Measurements from ENCODE around the gene G2E3. TPM values are rescaled to one million over a fixed set of nuclear protein-coding genes. Genes with fewer than 3 reads are reported as not detected.
"Not testable (repeated sequence)": the region's sequence is repeated elsewhere in the genome, so short reads cannot be mapped to it uniquely, and the experiment has no call there.

The G2E3 gene
- total and polyA plus RNA-seq, 4 donors, result 19.4 to 29.5 (median 26.3) TPM

DNA sequence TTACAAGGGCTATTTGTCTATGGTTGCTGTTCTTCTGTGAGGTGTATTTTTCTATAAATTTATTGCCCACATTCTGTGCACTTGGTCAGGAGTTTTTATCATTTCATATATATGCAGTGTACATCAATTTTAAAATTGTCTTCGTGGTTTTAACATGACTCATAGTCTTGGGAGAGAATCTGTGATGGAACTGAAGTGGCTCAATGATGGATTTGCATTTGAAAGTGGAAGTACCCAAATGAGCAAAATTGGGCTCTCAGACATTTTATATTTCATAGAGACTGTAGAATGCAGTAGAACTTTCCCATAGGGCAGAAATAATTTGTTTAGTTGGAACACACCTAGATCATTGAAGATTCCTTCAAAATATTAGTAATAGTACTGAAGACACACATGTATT is 61.2 kb downstream of the G2E3 start:
- Histone ChIP-seq H3K4me1 (ENCODE audit: control insufficient read depth, insufficient read depth, low read length) (peaks cover 5% of the 10 kb centered on the region), H3K36me3 (ENCODE audit: control insufficient read depth, insufficient read depth, low read length) (no peaks in the 10 kb centered on the region), H3K4me3 (ENCODE audit: low read depth, low read length) (no peak overlapping the region), H3K27me3 (ENCODE audit: control insufficient read depth, insufficient read depth, low read length) (no peaks in the 10 kb centered on the region), H3K9me3 (ENCODE audit: control insufficient read depth, insufficient read depth, low read length) (no peaks in the 10 kb centered on the region), H3K27ac (ENCODE audit: low read depth, low read length) (no peak overlapping the region)
- DNase-seq (ENCODE audit: low read depth in 4 of 6, low spot score in 6 of 6), result no peak
- no CpG with 5 or more reads among the region's 1 CpG for WGBS (ENCODE audit: insufficient coverage)

DNA sequence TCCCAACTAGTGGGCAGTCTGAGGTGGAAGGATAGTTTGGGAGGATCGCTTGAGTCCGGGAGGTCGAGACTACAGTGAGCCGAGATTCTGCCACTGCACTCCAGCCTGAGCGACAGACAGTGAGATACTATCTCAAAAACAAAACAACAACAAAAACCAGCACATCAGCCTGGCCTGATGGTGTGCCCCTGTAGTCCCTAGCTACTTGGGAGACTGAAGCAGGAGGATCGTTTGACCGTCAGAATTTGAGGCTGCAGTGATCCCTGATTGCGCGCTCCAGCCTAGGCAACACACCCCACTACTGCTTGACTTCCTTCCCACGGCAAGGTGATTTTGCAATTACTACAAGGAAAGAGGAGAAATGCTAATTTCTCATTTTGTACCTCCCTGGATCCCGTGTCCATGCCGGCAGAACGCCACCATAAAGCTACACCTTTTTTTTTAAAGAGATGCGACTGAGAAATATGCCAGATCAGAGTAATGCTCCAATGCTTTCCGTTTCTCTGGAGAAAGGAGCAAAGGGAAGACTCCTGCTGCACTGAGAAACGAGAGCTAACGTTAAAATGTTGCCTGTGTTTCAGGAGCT is 62.5 kb downstream of the G2E3 start:
- 10% methylated on average over 6 of the region's 17 CpGs for WGBS (ENCODE audit: insufficient coverage)
- peak overlapping the region; percentile 98 for H3K4me3 ChIP-seq (ENCODE audit: low read depth, low read length)

DNA sequence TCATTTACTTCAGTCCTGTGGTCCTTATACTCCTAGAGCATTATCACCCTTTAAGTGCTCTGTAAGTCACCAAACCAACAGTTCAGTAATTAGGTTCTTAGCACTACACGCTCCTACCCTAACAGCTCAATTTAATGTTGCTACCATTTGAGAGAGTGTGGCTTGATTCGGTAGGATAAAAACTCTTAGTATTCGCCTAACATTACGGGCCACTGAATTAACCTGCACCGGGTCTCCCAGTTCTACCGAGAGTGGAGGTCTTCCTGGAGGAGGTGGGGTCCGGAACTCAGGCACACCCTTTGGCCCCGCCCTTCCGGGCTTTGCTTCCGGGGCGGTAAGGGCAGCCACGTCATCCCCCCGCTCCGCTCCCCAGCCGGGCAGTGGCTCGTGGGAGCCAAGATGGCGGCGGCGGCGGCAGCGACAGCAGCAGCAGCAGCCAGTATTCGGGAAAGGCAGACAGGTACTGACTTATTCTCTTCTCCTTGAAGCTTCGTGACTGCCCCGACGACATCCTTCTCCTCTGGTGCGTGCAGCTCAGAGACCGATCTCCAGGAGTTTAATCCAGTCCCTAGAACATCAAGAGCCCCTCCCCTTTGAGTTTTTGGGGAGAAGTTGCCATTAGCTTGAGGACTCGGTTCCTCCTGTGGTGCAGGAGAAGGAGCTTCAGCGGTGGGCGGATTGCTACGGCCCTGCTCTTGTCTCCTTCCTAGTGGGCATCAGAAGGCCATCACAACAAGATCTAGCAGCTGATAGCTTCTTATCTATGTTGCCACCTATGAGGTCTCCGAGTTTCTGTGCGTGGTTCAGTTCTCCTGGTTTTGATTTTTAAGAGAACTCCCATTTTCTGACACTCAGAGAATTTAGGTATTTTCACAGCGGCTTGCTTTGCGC is 63.2 kb downstream of the G2E3 start, which contains the start of gene SCFD1:
TSS of gene SCFD1 (plus strand) at position 380 of the 891 bp plus-strand sequence. CDS start at position 400, 20 bp downstream.
- peak within 1 kb of the TSS; percentile 98 for H3K4me3 ChIP-seq (ENCODE audit: low read depth, low read length)
- H3K27me3 ChIP-seq (ENCODE audit: control insufficient read depth, insufficient read depth, low read length), result no peaks in the 10 kb centered on the region
- peak; percentile 86 to 98 (median 90) for DNase-seq (ENCODE audit: low read depth in 4 of 6, low spot score in 6 of 6)
- WGBS (ENCODE audit: insufficient coverage), result 0% methylated on average over 26 of the region's 35 CpGs
- H3K27ac ChIP-seq (ENCODE audit: low read depth, low read length), result peak within 1 kb of the TSS; percentile 96
- H3K9me3 ChIP-seq (ENCODE audit: control insufficient read depth, insufficient read depth, low read length), result no peaks in the 10 kb centered on the region
- peaks cover 5% of the 10 kb centered on the region for H3K4me1 ChIP-seq (ENCODE audit: control insufficient read depth, insufficient read depth, low read length)
- H3K36me3 ChIP-seq (ENCODE audit: control insufficient read depth, insufficient read depth, low read length), result no peaks in the 10 kb centered on the region

More for the DNA sequence above, 62.5 kb downstream of the G2E3 start:
- DNase-seq (ENCODE audit: low read depth in 4 of 6, low spot score in 6 of 6), result no peak
- Histone ChIP-seq H3K36me3 (ENCODE audit: control insufficient read depth, insufficient read depth, low read length) (no peaks in the 10 kb centered on the region), H3K9me3 (ENCODE audit: control insufficient read depth, insufficient read depth, low read length) (no peaks in the 10 kb centered on the region), H3K27me3 (ENCODE audit: control insufficient read depth, insufficient read depth, low read length) (no peaks in the 10 kb centered on the region), H3K27ac (ENCODE audit: low read depth, low read length) (peak overlapping the region; percentile 96), H3K4me1 (ENCODE audit: control insufficient read depth, insufficient read depth, low read length) (peaks cover 5% of the 10 kb centered on the region)

DNA sequence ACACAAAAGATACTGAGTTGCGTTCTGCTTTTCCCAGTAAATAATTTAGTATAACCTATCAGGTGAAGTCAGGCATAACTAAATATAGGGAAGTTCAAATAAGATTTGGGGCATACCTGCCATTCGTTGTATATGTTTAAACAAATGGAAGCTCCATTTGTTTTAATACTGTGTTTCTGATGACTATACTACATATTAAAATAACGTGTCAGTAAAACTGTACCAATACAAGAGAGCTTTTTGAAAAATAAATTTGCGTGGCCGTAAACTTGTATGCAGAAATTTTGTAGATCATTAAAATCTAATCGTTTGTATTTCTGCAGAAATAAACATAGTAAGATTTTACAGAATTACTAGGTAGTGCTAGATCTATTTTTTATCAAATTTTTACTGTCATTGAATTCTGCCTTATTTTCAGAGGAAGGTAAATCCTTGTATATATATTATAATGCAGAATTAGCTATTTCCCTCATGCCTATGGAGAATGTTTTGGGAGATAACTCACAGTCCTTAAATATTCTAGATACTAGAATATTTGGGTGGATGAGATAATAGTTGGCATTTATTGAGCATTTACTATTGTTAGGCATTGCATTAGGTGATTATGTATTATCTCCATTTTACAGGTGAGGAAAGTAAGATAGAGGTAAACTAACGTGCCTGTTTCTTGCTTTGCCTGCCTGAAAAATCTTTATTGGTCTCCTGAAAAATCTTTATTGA is 64.6 kb downstream of the G2E3 start:
- Histone ChIP-seq H3K27me3 (ENCODE audit: control insufficient read depth, insufficient read depth, low read length) (no peaks in the 10 kb centered on the region), H3K4me1 (ENCODE audit: control insufficient read depth, insufficient read depth, low read length) (peaks cover 5% of the 10 kb centered on the region), H3K36me3 (ENCODE audit: control insufficient read depth, insufficient read depth, low read length) (no peaks in the 10 kb centered on the region), H3K9me3 (ENCODE audit: control insufficient read depth, insufficient read depth, low read length) (no peaks in the 10 kb centered on the region), H3K4me3 (ENCODE audit: low read depth, low read length) (peak overlapping the region; percentile 98), H3K27ac (ENCODE audit: low read depth, low read length) (no peak overlapping the region)
- no CpG with 5 or more reads among the region's 7 CpGs for WGBS (ENCODE audit: insufficient coverage)
- DNase-seq (ENCODE audit: low read depth in 4 of 6, low spot score in 6 of 6), result no peak

DNA sequence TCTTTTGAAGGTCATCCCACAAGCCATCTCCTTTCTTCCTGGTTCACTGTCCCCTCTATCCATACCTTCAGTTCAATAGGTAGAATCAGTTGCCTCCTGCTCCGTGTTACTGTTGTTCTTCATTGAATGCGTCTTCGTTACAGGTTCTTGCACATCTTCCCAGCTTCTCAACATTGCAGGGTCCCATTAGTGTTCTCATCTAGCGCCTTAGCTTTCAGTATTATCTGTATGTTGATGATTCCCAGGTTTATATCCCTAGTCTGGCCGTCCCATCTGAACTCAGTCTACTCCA is 65.1 kb downstream of the G2E3 start:
- Histone ChIP-seq H3K4me1 (ENCODE audit: control insufficient read depth, insufficient read depth, low read length) (peaks cover 5% of the 10 kb centered on the region), H3K9me3 (ENCODE audit: control insufficient read depth, insufficient read depth, low read length) (no peaks in the 10 kb centered on the region), H3K4me3 (ENCODE audit: low read depth, low read length) (no peak overlapping the region), H3K27me3 (ENCODE audit: control insufficient read depth, insufficient read depth, low read length) (no peaks in the 10 kb centered on the region), H3K27ac (ENCODE audit: low read depth, low read length) (no peak overlapping the region), H3K36me3 (ENCODE audit: control insufficient read depth, insufficient read depth, low read length) (no peaks in the 10 kb centered on the region)
- DNase-seq (ENCODE audit: low read depth in 4 of 6, low spot score in 6 of 6), result no peak
- WGBS (ENCODE audit: insufficient coverage), result 90% methylated on average over 2 of the region's 5 CpGs

DNA sequence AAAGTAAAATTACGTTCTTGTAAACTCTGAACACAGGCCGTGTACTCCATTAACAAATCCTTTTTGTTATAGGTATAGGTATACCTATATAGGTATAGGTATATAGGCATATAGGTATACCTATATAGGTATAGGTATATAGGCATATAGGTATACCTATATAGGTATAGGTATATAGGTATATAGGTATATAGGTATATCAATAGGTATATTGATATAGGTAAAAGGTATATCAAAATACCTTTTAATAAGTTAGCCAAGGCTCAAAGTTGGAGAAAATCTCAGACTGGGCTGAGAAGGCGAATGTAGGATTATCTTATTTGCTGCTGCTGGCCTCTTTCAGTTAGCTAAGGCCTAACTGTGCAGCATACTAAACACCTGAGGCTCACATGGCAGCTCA is 66.6 kb downstream of the G2E3 start:
- H3K4me1 ChIP-seq (ENCODE audit: control insufficient read depth, insufficient read depth, low read length), result peaks cover 5% of the 10 kb centered on the region
- WGBS (ENCODE audit: insufficient coverage), result 86% methylated on average over 1 of the region's 3 CpGs

DNA sequence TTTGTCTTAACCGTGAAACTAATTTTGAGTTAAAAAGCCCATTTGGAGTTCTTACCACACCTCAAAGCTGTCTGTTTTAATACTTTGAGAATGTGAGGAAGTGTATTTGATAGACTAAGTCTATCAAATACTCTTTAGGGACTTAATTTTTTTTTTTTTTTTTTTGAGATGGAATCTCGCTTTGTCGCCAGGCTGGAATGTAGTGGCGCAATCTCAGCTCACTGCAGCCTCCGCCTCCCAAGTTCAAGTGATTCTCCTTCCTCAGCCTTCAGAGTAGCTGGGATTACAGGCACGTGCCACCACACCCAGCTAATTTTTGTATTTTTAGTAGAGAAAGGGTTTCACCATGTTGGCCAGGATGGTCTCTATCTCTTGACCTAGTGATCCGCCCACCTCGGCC is 70.5 kb downstream of the G2E3 start:
- H3K27me3 ChIP-seq (ENCODE audit: control insufficient read depth, insufficient read depth, low read length); H3K27ac ChIP-seq (ENCODE audit: low read depth, low read length); DNase-seq (ENCODE audit: low read depth in 4 of 6, low spot score in 6 of 6); H3K36me3 ChIP-seq (ENCODE audit: control insufficient read depth, insufficient read depth, low read length); H3K4me3 ChIP-seq (ENCODE audit: low read depth, low read length); H3K9me3 ChIP-seq (ENCODE audit: control insufficient read depth, insufficient read depth, low read length); H3K4me1 ChIP-seq (ENCODE audit: control insufficient read depth, insufficient read depth, low read length): not testable (repeated sequence)
- no CpG with 5 or more reads among the region's 8 CpGs for WGBS (ENCODE audit: insufficient coverage)

More for the DNA sequence above, 66.6 kb downstream of the G2E3 start:
- Histone ChIP-seq H3K4me3 (ENCODE audit: low read depth, low read length) (no peak overlapping the region), H3K36me3 (ENCODE audit: control insufficient read depth, insufficient read depth, low read length) (no peaks in the 10 kb centered on the region), H3K27ac (ENCODE audit: low read depth, low read length) (no peak overlapping the region), H3K9me3 (ENCODE audit: control insufficient read depth, insufficient read depth, low read length) (no peaks in the 10 kb centered on the region), H3K27me3 (ENCODE audit: control insufficient read depth, insufficient read depth, low read length) (no peaks in the 10 kb centered on the region)
- peak in 1 of 6 donors; percentile 10 for DNase-seq (ENCODE audit: low read depth in 4 of 6, low spot score in 6 of 6)

DNA sequence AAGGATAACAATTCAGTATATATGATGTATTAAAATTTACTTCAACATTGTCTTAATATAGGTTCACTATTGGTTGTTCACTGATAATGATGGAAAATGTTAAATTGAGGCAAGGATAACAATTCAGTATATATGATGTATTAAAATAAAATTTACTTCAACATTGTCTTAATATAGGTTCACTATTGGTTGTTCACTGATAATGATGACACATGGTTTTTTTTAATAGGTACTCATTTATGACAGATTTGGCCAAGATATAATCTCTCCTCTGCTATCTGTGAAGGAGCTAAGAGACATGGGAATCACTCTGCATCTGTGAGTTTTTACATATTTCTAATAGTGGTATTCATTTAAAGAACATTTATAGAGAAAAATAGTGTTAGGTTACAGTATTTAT is 71.3 kb downstream of the G2E3 start:
- H3K27ac ChIP-seq (ENCODE audit: low read depth, low read length), result no peak overlapping the region
- H3K4me1 ChIP-seq (ENCODE audit: control insufficient read depth, insufficient read depth, low read length), result no peaks in the 10 kb centered on the region
- no peak for DNase-seq (ENCODE audit: low read depth in 4 of 6, low spot score in 6 of 6)

DNA sequence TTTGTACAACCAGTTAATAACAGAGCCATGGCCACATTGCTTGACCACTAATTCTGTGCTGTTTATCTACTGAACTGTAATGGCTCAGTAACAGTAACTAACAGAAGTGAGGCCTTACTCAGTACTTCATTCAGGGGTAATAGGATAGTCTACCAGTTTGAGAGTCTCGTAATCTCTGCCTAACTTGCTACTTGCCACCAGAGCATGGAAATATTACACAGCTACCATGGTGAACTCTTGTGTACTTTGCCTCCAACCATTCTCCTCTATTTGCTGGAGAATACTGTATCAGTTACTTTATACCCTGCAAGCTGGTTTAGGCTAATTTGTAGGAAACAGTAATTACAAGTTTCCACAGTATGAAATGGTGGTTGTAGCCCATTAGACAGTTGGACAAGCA is 73.8 kb downstream of the G2E3 start:
- H3K27me3 ChIP-seq (ENCODE audit: control insufficient read depth, insufficient read depth, low read length), result no peaks in the 10 kb centered on the region
- peaks cover 9% of the 10 kb centered on the region for H3K36me3 ChIP-seq (ENCODE audit: control insufficient read depth, insufficient read depth, low read length)
- no peak overlapping the region for H3K4me3 ChIP-seq (ENCODE audit: low read depth, low read length)
- H3K4me1 ChIP-seq (ENCODE audit: control insufficient read depth, insufficient read depth, low read length), result no peaks in the 10 kb centered on the region
- no peak overlapping the region for H3K27ac ChIP-seq (ENCODE audit: low read depth, low read length)
- DNase-seq (ENCODE audit: low read depth in 4 of 6, low spot score in 6 of 6), result no peak
- no CpG with 5 or more reads among the region's 1 CpG for WGBS (ENCODE audit: insufficient coverage)
- H3K9me3 ChIP-seq (ENCODE audit: control insufficient read depth, insufficient read depth, low read length), result no peaks in the 10 kb centered on the region

More for the DNA sequence above, 71.3 kb downstream of the G2E3 start:
- Histone ChIP-seq H3K27me3 (ENCODE audit: control insufficient read depth, insufficient read depth, low read length) (no peaks in the 10 kb centered on the region), H3K9me3 (ENCODE audit: control insufficient read depth, insufficient read depth, low read length) (no peaks in the 10 kb centered on the region), H3K4me3 (ENCODE audit: low read depth, low read length) (no peak overlapping the region), H3K36me3 (ENCODE audit: control insufficient read depth, insufficient read depth, low read length) (peaks cover 9% of the 10 kb centered on the region)
